ENCODE measurements around the gene PRKG1.

GRCh38 chr10:52280051-52280450 lies 1205.8 kb downstream of the PRKG1 start:
- TF ChIP-seq CTCF (optimal IDR thresholded peaks at IDR 0.05 in 1 of 3, IDR thresholded peaks at IDR 0.05 in 1 of 3, conservative IDR thresholded peaks at IDR 0.05 in 1 of 3; ENCODE audit: extremely low read depth in 1 of 3, insufficient read depth in 2 of 3, low read length in 3 of 3) = no peak
- TF ChIP-seq EZH2 (IDR thresholded peaks at IDR 0.05; ENCODE audit: low read length) = no peak

Data from keratinocyte (primary cell).